ENCODE results near the gene ZSCAN5A.
"Not testable (repeated sequence)": the region's sequence is repeated elsewhere in the genome, so short reads cannot be mapped to it uniquely, and the experiment has no call there.

The ZSCAN5A gene

GRCh38 chr19:56314381-56315076 lies at the start of gene ZSCAN5A:
Gene ZSCAN5A, minus strand, starts transcription at chr19:56314839. Its CDS starts 89,793 bp downstream, at chr19:56225046.
- DNase-seq, result peak; percentile 97

- DNase-seq, result no peak
These were observed 46.2 kb upstream of the ZSCAN5A start for GRCh38 chr19:56360841-56361240.

GRCh38 chr19:56356944-56357343 lies 42.3 kb upstream of the ZSCAN5A start:
- DNase-seq, result no peak

GRCh38 chr19:56355517-56355916 lies 40.9 kb upstream of the ZSCAN5A start:
- DNase-seq, result no peak

- DNase-seq, result no peak
These were observed 36.6 kb upstream of the ZSCAN5A start for GRCh38 chr19:56351208-56351607.

- peak; percentile 66 for DNase-seq
These were observed 35.9 kb upstream of the ZSCAN5A start for GRCh38 chr19:56350416-56351045.

- DNase-seq, result no peak
These were observed 33.7 kb upstream of the ZSCAN5A start for GRCh38 chr19:56348289-56348877.

GRCh38 chr19:56347163-56347778 lies 32.6 kb upstream of the ZSCAN5A start:
- no peak for DNase-seq

- DNase-seq, result no peak
These were observed 27.3 kb upstream of the ZSCAN5A start for GRCh38 chr19:56341948-56342347.

GRCh38 chr19:56339031-56339430 lies 24.4 kb upstream of the ZSCAN5A start:
- not testable (repeated sequence) for DNase-seq

- not testable (repeated sequence) for DNase-seq
These were observed 22.4 kb upstream of the ZSCAN5A start for GRCh38 chr19:56337077-56337476.

- not testable (repeated sequence) for DNase-seq
These were observed 20.7 kb upstream of the ZSCAN5A start for GRCh38 chr19:56335371-56335770.

- DNase-seq, result peak; percentile 66
These were observed 18.9 kb upstream of the ZSCAN5A start for GRCh38 chr19:56333506-56333905.

- DNase-seq, result no peak
These were observed 18.1 kb upstream of the ZSCAN5A start for GRCh38 chr19:56332695-56333094.

- DNase-seq, result no peak
These were observed 9.8 kb upstream of the ZSCAN5A start for GRCh38 chr19:56324436-56324835.

- DNase-seq, result no peak
These were observed 7.4 kb upstream of the ZSCAN5A start for GRCh38 chr19:56321989-56322440.

- no peak for DNase-seq
These were observed 6.8 kb upstream of the ZSCAN5A start for GRCh38 chr19:56321254-56321988.

GRCh38 chr19:56319991-56320390 lies 5.4 kb upstream of the ZSCAN5A start:
- no peak for DNase-seq

GRCh38 chr19:56317749-56318148 lies 3.1 kb upstream of the ZSCAN5A start:
- DNase-seq, result no peak

GRCh38 chr19:56316728-56317127 lies 2.1 kb upstream of the ZSCAN5A start:
- DNase-seq, result no peak

GRCh38 chr19:56315077-56315828 lies 614 bp upstream of the ZSCAN5A start:
- peak; percentile 97 for DNase-seq

GRCh38 chr19:56314018-56314380 lies 640 bp downstream of the ZSCAN5A start:
- DNase-seq, result no peak
